Transverse colon (tissue), 4 donors: ENCODE results near the gene NFAT5. TPM values are rescaled to one million over a fixed set of nuclear protein-coding genes. Genes with fewer than 3 reads are reported as not detected.

Experiments used
- DNase-seq: peaks from one replicate; pipeline ENCODE4 v3.0.0-alpha.2; 2019
- H3K27ac ChIP-seq, 4 donors: fragments of 200-600 bp; sonication (generic); 2 replicates each; pipeline ENCODE4 v1.5.1; 2016 to 2018; ENCODE audit warnings: inconsistent platforms in 4 of 4
- H3K27me3 ChIP-seq: fragments of 200-600 bp; sonication (generic); 2 replicates; pipeline ENCODE4 v1.5.1; 2017; ENCODE audit warnings: inconsistent platforms
- H3K36me3 ChIP-seq, 4 donors: fragments of 200-600 bp; sonication (generic); 2 replicates each; pipeline ENCODE4 v1.5.1; 2017 to 2019; ENCODE audit warnings: inconsistent platforms in 4 of 4
- H3K4me1 ChIP-seq, 4 donors: fragments of 200-600 bp; sonication (generic); 2 replicates each; pipeline ENCODE4 v1.5.1; 2017 to 2020; ENCODE audit warnings: inconsistent platforms in 4 of 4
- H3K4me3 ChIP-seq, 4 donors: fragments of 200-600 bp; sonication (generic); 1 replicate in 1 of 4; 2 replicates in 3 of 4; pipeline versions ENCODE4 v1.5.1 to v1.6.1; 2017 to 2019; ENCODE audit warnings: inconsistent platforms in 4 of 4
- H3K9me3 ChIP-seq, 2 donors: fragments of 200-600 bp; sonication (generic); 2 replicates each; pipeline ENCODE4 v1.5.1; 2017 to 2019; ENCODE audit warnings: inconsistent platforms in 2 of 2
- EP300 ChIP-seq: sonication (generic); formaldehyde crosslinking; IDR thresholded peaks from one replicate; pipeline ENCODE4 v1.6.1; 2017; ENCODE audit warnings: antibody characterized with exemption, low read depth
- POLR2A ChIP-seq: fragments of 450-650 bp; IDR thresholded peaks from one replicate; pipeline ENCODE4 v1.6.1; 2016; ENCODE audit warnings: antibody characterized with exemption, mild to moderate bottlenecking, moderate library complexity
- POLR2AphosphoS5 ChIP-seq, 3 donors: sonication (generic); formaldehyde crosslinking; IDR thresholded peaks; one replicate each; pipeline ENCODE4 v1.6.1; 2016; ENCODE audit warnings: antibody characterized with exemption in 3 of 3
- WGBS, 2 donors: methylation state at CpG; one replicate each; pipeline ENCODE4 v1.1.5; 2018; ENCODE audit warnings: low coverage in 1 of 2; 5-methylcytosine and 5-hydroxymethylcytosine counted together
- in situ Hi-C, 4 donors: fragments of 200-750 bp; cut with MboI; loops; one replicate each; pipeline versions ENCODE4 v1.15.0 to v1.15.1; 2017; ENCODE audit warnings: low sequenced_read_pairs in 3 of 4, low pct_ligation_motif_present in 1 of 4, low pct_unique_long_range_greater_than_20kb in 1 of 4
- intact Hi-C: fragments of 100-400 bp; cut with DNase I; formaldehyde crosslinking; loops from one replicate; pipeline ENCODE4 v1.15.1; 2023; ENCODE audit warnings: low total_unique reads
- total RNA-seq, 4 donors: library from RNA; depleted of rRNA; stranded (reverse); fragments of >200 nt; gene quantifications; one replicate each; pipeline ENCODE4 v1.1.0, GENCODE V29; 2016
- TF ChIP-seq, protein P1 (sequence below), 5 experiments: fragments of 200-600 bp in 3 of 5; fragments of 450-650 bp in 2 of 5; sonication (generic) in 3 of 5; IDR thresholded peaks; 1 replicate in 2 of 5; 2 replicates in 3 of 5; pipeline ENCODE4 v1.5.1; 2016 to 2017; ENCODE audit warnings: antibody characterized with exemption in 5 of 5, inconsistent platforms in 3 of 5, mild to moderate bottlenecking in 2 of 5, moderate library complexity in 1 of 5

The NFAT5 gene
- total RNA-seq, 4 donors from 2014 or later: 37.3 to 131 (median 88.8) TPM

GRCh38 chr16:69644790-69645189 is 79.0 kb downstream of the NFAT5 start:
- peaks cover 0 to 3% (median 0%) of the 10 kb centered on the region in 4 donors for H3K4me1 ChIP-seq
- peaks cover 0 to 27% (median 9%) of the 10 kb centered on the region in 4 donors for H3K36me3 ChIP-seq
- DNase-seq: no peak
- no peak overlapping the region for H3K4me3 ChIP-seq
- H3K9me3 ChIP-seq: no peaks in the 10 kb centered on the region
- no peaks in the 10 kb centered on the region for H3K27me3 ChIP-seq
- 47 to 58% methylated on average over 1 of the region's 1 CpG for WGBS, 2 donors
- TF ChIP-seq POLR2AphosphoS5 (IDR thresholded peaks at IDR 0.05) (no peak), EP300 (no peak), POLR2A (no peak)
- TF ChIP-seq, protein P1, sequence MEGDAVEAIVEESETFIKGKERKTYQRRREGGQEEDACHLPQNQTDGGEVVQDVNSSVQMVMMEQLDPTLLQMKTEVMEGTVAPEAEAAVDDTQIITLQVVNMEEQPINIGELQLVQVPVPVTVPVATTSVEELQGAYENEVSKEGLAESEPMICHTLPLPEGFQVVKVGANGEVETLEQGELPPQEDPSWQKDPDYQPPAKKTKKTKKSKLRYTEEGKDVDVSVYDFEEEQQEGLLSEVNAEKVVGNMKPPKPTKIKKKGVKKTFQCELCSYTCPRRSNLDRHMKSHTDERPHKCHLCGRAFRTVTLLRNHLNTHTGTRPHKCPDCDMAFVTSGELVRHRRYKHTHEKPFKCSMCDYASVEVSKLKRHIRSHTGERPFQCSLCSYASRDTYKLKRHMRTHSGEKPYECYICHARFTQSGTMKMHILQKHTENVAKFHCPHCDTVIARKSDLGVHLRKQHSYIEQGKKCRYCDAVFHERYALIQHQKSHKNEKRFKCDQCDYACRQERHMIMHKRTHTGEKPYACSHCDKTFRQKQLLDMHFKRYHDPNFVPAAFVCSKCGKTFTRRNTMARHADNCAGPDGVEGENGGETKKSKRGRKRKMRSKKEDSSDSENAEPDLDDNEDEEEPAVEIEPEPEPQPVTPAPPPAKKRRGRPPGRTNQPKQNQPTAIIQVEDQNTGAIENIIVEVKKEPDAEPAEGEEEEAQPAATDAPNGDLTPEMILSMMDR (IDR thresholded peaks at IDR 0.05): no peak
- no peak overlapping the region for H3K27ac ChIP-seq
- intact Hi-C loops (loop anchor here (5.0 kb wide), 1 partner anchor 1672 kb away; no protein-coding TSS in a partner anchor), in situ Hi-C loops (no loop called here)

DNA sequence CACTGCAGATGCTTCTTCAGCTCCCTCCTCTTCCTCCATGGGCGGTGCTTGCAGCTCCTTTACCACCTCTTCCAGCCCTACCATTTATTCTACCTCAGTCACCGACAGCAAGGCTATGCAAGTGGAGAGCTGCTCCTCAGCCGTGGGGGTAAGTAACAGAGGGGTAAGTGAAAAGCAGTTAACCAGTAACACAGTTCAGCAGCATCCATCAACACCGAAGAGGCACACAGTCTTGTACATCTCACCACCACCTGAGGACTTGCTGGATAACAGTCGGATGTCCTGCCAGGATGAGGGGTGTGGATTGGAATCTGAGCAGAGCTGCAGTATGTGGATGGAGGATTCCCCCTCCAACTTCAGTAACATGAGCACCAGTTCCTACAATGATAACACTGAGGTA is 81.3 kb downstream of the NFAT5 start:
- DNase-seq: no peak
- Histone ChIP-seq H3K4me3 (no peak overlapping the region), H3K4me1 (peaks cover 0 to 3% (median 0%) of the 10 kb centered on the region in 4 donors), H3K27me3 (no peaks in the 10 kb centered on the region), H3K27ac (no peak overlapping the region), H3K9me3 (no peaks in the 10 kb centered on the region), H3K36me3 (peaks cover 0 to 34% (median 13%) of the 10 kb centered on the region in 4 donors)
- intact Hi-C loops: loop anchor here (5.0 kb wide), 1 partner anchor 1675 kb away; no protein-coding TSS in a partner anchor
- no peak for TF ChIP-seq EP300
- TF ChIP-seq POLR2A: no peak
- TF ChIP-seq POLR2AphosphoS5 (IDR thresholded peaks at IDR 0.05): no peak
- TF ChIP-seq, protein P1 (IDR thresholded peaks at IDR 0.05): no peak
- in situ Hi-C loops: no loop called here
- 98 to 100% methylated on average over 3 to 5 of the region's 5 CpGs for WGBS, 2 donors

DNA sequence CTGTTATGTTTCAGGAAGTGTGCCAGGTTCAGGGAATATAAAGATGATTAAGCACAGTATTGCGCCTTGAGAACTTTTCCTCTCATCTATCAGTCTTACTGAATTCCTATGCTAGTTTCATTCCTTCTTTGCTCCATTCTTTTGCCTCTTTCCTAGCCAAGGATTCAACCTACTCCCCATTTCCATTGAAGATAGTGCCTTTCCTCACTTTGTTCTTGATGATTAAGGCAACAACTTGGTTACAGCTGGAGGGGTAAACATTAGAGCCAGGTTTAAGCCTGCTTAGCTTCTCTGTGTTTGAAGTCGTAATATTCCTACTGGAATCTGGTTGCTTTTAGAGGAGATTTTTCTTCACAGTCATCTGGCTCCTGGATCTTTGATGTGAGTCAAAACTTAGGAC is 85.5 kb downstream of the NFAT5 start:
- DNase-seq: no peak
- intact Hi-C loops (no loop called here), in situ Hi-C loops (no loop called here)
- 89 to 91% methylated on average over 2 of the region's 2 CpGs for WGBS, 2 donors
- H3K36me3 ChIP-seq: peaks cover 0 to 54% (median 27%) of the 10 kb centered on the region in 4 donors
- no peaks in the 10 kb centered on the region for H3K9me3 ChIP-seq
- TF ChIP-seq POLR2A (no peak), POLR2AphosphoS5 (IDR thresholded peaks at IDR 0.05) (no peak), EP300 (no peak)
- TF ChIP-seq, protein P1 (IDR thresholded peaks at IDR 0.05): no peak
- no peaks in the 10 kb centered on the region for H3K27me3 ChIP-seq
- no peak overlapping the region for H3K27ac ChIP-seq
- H3K4me3 ChIP-seq: no peak overlapping the region
- no peaks in the 10 kb centered on the region for H3K4me1 ChIP-seq

DNA sequence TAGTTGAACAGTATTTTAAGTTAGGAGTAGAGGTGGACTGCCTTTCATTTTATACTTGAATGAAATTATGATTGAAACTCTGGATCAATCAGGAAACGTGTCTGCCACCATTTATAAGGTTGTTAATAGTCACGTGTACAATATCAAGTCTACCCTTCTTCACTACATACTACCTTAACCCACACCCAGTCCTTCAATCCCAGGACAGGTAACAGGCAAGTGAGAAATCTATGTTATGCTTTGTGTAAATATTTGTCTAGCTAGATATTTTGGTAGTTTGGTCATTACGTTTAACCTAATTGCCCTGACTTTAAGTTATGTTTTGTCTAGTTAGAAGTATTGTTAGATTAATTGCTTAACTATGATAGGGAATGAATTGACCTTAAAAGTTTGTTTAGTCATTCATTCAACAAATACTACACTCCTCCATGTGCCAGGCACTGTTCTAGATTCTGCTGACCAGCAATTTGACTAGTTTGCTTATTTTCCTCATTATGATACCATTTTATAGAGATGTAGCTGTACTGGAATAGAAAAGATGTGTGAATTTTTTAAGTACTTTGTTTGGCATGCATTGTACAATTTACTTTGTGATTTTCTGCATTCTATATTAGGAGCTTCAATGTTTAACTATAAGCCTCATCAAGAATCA is 88.6 kb downstream of the NFAT5 start:
- Histone ChIP-seq H3K36me3 (peaks cover 0 to 58% (median 24%) of the 10 kb centered on the region in 4 donors), H3K4me3 (no peak overlapping the region), H3K4me1 (no peaks in the 10 kb centered on the region), H3K9me3 (no peaks in the 10 kb centered on the region), H3K27ac (no peak overlapping the region), H3K27me3 (no peaks in the 10 kb centered on the region)
- TF ChIP-seq POLR2A (no peak), EP300 (no peak), POLR2AphosphoS5 (IDR thresholded peaks at IDR 0.05) (no peak)
- TF ChIP-seq, protein P1 (IDR thresholded peaks at IDR 0.05): no peak
- 51 to 53% methylated on average over 3 of the region's 3 CpGs for WGBS, 2 donors
- DNase-seq: no peak
- in situ Hi-C loops (no loop called here), intact Hi-C loops (no loop called here)
